SU-DHL-6 (cell line): ENCODE results near the gene CRTC2.

Source experiments
- H2AFZ ChIP-seq: fragments of 200-600 bp; sonication (generic); 2 replicates; pipeline ENCODE4 v1.6.1; 2014; ENCODE audit warnings: low read depth, mild to moderate bottlenecking, moderate library complexity, mixed read lengths, antibody characterized with exemption, low read length; ENCODE audit not compliant: severe bottlenecking
- H3F3A ChIP-seq: fragments of 200-600 bp; shearing (Covaris generic); 2 replicates; pipeline ENCODE4 v1.6.0; 2016; ENCODE audit warnings: antibody characterized with exemption, mild to moderate bottlenecking; ENCODE audit not compliant: insufficient read depth
- H3K27ac ChIP-seq: fragments of 200-600 bp; sonication (generic); 2 replicates; pipeline ENCODE4 v1.5.1; 2016; ENCODE audit warnings: low read depth, mild to moderate bottlenecking, low read length, moderate library complexity, mixed read lengths
- H3K27me3 ChIP-seq: fragments of 200-600 bp; sonication (generic), shearing (Covaris generic); 2 replicates; pipeline ENCODE4 v1.6.0; 2014; ENCODE audit warnings: mild to moderate bottlenecking, low read length
- H3K36me3 ChIP-seq: fragments of 200-600 bp; sonication (generic); 2 replicates; pipeline ENCODE4 v1.6.1; 2014; ENCODE audit warnings: mild to moderate bottlenecking, low read length, mixed read lengths
- H3K4me2 ChIP-seq: fragments of 300-600, 200-600 bp; shearing (Covaris generic), sonication (generic); 2 replicates; pipeline ENCODE4 v1.6.0; 2014; ENCODE audit warnings: low read length, low read depth, mild to moderate bottlenecking; ENCODE audit not compliant: poor library complexity, severe bottlenecking
- H3K4me3 ChIP-seq: fragments of 200-600 bp; sonication (generic); 2 replicates; pipeline ENCODE4 v1.5.1; 2014; ENCODE audit warnings: antibody characterized with exemption, low read length, mild to moderate bottlenecking, mixed read lengths; ENCODE audit not compliant: insufficient read depth, poor library complexity, severe bottlenecking
- H3K79me2 ChIP-seq: fragments of 200-600 bp; sonication (generic); 2 replicates; pipeline ENCODE4 v1.6.1; 2014; ENCODE audit warnings: mild to moderate bottlenecking, low read length, moderate library complexity; ENCODE audit not compliant: insufficient read depth
- H3K9ac ChIP-seq: fragments of 200-600 bp; sonication (generic); 2 replicates; pipeline ENCODE4 v1.7.0; 2014; ENCODE audit warnings: mild to moderate bottlenecking, low read length
- H3K9me2 ChIP-seq: fragments of 200-600 bp; sonication (generic); replicated peaks from 2 replicates; pipeline ENCODE4 v1.6.1; 2014; ENCODE audit warnings: low read length; ENCODE audit not compliant: insufficient read depth
- H3K9me3 ChIP-seq: fragments of 200-600 bp; sonication (generic); 2 replicates; pipeline ENCODE4 v1.6.1; 2014; ENCODE audit warnings: low read length, mixed read lengths; ENCODE audit not compliant: insufficient read depth
- H4K20me1 ChIP-seq: fragments of 200-600 bp; sonication (generic); 2 replicates; pipeline ENCODE4 v1.6.1; 2014; ENCODE audit warnings: low read depth, mild to moderate bottlenecking, antibody characterized with exemption, low read length, moderate library complexity, mixed read lengths
- EZH2phosphoT487 ChIP-seq: fragments of 200-600 bp; sonication (generic), shearing (Covaris generic); conservative IDR thresholded peaks from 2 replicates; pipeline ENCODE4 v1.6.1; 2018; ENCODE audit warnings: mild to moderate bottlenecking, antibody characterized with exemption, low read length, moderate library complexity, mixed read lengths
- TF ChIP-seq, protein P1 (sequence below): fragments of 200-600 bp; sonication (generic); IDR thresholded peaks from one replicate; pipeline ENCODE4 v1.5.1; 2017; ENCODE audit warnings: antibody characterized with exemption, mild to moderate bottlenecking, low read length, moderate library complexity; ENCODE audit not compliant: insufficient read depth, poor library complexity, severe bottlenecking

CRTC2 gene

DNA sequence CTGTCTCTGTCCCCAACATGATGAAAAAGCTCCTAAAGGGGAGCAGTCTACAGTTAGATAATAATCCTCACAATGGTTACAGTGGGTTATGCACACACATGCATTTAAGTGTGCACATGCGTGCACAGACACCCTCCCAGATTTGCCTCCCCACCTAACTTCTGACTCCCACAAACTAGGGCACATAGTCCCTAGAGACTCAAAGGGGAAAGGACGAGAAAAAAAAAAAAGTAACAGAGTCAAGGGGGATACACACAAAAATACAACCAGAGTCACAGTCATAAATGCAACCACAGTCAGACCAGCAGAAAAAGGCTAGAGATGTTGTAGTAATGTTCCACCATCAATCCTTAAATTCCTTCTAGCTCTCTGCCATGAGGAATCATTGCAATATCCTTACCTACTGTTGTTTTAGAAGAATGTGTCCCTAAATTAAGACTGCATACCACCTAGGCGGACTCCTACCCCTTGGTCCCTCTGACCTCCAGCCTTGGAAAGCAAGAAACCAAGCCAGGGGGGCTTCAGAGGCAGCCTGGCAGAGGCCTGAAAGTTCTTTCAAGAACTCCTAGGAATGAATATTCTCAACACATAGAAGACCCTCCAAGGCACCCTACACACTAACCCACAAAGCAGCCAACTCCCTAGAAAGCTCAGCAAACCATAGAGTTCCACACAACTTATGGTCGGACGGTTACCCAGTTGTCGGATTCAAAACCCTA lies 1.3 kb downstream of the CRTC2 start:
- peaks cover 52% of the 10 kb centered on the region for H3K79me2 ChIP-seq
- peak overlapping the region; percentile 87 for H3K9ac ChIP-seq
- no peaks in the 10 kb centered on the region for H4K20me1 ChIP-seq
- H3K9me2 ChIP-seq, result no peaks in the 10 kb centered on the region
- H2AFZ ChIP-seq, result no peak overlapping the region
- peak overlapping the region; percentile 75 for H3K4me3 ChIP-seq
- no peaks in the 10 kb centered on the region for H3K36me3 ChIP-seq
- H3F3A ChIP-seq, result peaks cover 17% of the 10 kb centered on the region
- H3K9me3 ChIP-seq, result no peaks in the 10 kb centered on the region
- no peaks in the 10 kb centered on the region for H3K27me3 ChIP-seq
- TF ChIP-seq, protein P1, sequence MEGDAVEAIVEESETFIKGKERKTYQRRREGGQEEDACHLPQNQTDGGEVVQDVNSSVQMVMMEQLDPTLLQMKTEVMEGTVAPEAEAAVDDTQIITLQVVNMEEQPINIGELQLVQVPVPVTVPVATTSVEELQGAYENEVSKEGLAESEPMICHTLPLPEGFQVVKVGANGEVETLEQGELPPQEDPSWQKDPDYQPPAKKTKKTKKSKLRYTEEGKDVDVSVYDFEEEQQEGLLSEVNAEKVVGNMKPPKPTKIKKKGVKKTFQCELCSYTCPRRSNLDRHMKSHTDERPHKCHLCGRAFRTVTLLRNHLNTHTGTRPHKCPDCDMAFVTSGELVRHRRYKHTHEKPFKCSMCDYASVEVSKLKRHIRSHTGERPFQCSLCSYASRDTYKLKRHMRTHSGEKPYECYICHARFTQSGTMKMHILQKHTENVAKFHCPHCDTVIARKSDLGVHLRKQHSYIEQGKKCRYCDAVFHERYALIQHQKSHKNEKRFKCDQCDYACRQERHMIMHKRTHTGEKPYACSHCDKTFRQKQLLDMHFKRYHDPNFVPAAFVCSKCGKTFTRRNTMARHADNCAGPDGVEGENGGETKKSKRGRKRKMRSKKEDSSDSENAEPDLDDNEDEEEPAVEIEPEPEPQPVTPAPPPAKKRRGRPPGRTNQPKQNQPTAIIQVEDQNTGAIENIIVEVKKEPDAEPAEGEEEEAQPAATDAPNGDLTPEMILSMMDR, result no peak
- no peak for TF ChIP-seq EZH2phosphoT487
- peak overlapping the region; percentile 76 for H3K27ac ChIP-seq
- H3K4me2 ChIP-seq, result peak overlapping the region; percentile 91

DNA sequence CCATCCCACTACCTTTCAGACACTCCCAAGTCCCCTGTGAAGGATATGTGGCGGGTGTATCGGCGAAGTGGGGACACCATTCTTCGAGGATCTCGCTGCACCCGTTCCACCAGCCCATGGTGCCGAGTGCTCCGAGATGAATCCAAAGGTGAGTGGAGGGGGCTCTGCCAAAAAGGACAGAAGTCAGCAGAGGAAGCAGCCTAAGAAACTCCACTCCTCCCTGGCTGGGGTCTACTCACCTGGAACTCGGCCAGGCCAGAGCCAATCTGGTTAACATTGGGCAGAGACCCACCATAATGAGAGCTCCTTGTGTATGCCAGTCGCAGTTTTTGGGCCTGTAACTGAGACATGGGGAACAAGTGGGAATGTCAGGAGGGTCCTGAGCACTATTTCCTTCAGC lies 3.6 kb downstream of the CRTC2 start:
- TF ChIP-seq, protein P1, result no peak
- no peak for TF ChIP-seq EZH2phosphoT487
- peaks cover 48% of the 10 kb centered on the region for H3K79me2 ChIP-seq
- no peak overlapping the region for H3K27ac ChIP-seq
- H2AFZ ChIP-seq, result no peak overlapping the region
- H4K20me1 ChIP-seq, result no peaks in the 10 kb centered on the region
- no peak overlapping the region for H3K9ac ChIP-seq
- H3K4me3 ChIP-seq, result no peak overlapping the region
- H3K36me3 ChIP-seq, result peaks cover 6% of the 10 kb centered on the region; the same call in 1 of the 2 replicates
- no peaks in the 10 kb centered on the region for H3K9me2 ChIP-seq
- H3K27me3 ChIP-seq, result no peaks in the 10 kb centered on the region
- no peaks in the 10 kb centered on the region for H3K9me3 ChIP-seq
- no peak overlapping the region for H3K4me2 ChIP-seq
- H3F3A ChIP-seq, result peaks cover 13% of the 10 kb centered on the region

DNA sequence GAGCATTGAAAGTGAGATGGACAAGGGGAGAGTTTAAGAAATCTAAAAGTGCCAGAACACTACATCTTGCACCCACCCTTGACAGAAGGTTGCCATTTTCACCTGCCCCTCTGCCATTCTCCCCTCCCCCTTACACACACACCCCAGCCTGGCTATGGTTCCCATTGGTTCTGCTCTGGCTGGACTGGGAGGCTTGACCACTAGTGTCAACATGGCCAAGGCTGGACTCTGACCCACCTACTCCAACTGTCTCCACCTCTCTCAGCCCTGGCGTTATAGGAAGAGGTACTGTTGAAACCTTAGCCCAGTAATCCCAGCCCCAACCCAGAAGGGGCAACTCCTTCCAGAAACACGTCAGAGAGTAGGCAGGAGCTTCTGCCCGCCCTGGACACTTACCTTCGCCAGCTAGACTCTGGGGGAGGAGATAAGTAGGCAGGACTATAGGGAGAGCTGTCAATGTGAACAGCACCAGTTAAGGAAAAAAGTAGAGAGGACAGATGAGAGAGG lies 4.5 kb downstream of the CRTC2 start:
- H2AFZ ChIP-seq, result no peak overlapping the region
- H3K9me2 ChIP-seq, result no peaks in the 10 kb centered on the region
- TF ChIP-seq, protein P1, result no peak
- no peak for TF ChIP-seq EZH2phosphoT487
- H3K9me3 ChIP-seq, result no peaks in the 10 kb centered on the region
- H3K4me3 ChIP-seq, result no peak overlapping the region
- no peaks in the 10 kb centered on the region for H4K20me1 ChIP-seq
- peaks cover 8% of the 10 kb centered on the region; the same call in 1 of the 2 replicates for H3F3A ChIP-seq
- H3K9ac ChIP-seq, result no peak overlapping the region
- no peaks in the 10 kb centered on the region for H3K27me3 ChIP-seq
- H3K79me2 ChIP-seq, result peaks cover 48% of the 10 kb centered on the region
- no peak overlapping the region for H3K27ac ChIP-seq
- H3K4me2 ChIP-seq, result no peak overlapping the region
- peaks cover 6% of the 10 kb centered on the region; the same call in 1 of the 2 replicates for H3K36me3 ChIP-seq
